Ishikawa (cell line): Measurements from ENCODE around the gene DEAF1.

ENCODE experiments used
- CEBPB ChIP-seq: IDR thresholded peaks from 2 replicates; pipeline ENCODE4 v1.6.1; 2012
- CREB1 ChIP-seq: IDR thresholded peaks from 2 replicates; pipeline ENCODE4 v1.6.1; 2012; ENCODE audit warnings: low read depth
- EGR1 ChIP-seq: IDR thresholded peaks from 2 replicates; pipeline ENCODE4 v1.6.1; 2012
- EP300 ChIP-seq: IDR thresholded peaks from 2 replicates; pipeline ENCODE4 v1.6.1; 2012; ENCODE audit warnings: borderline replicate concordance
- FOXM1 ChIP-seq: IDR thresholded peaks from 2 replicates; pipeline ENCODE4 v1.6.1; 2012; ENCODE audit warnings: low read depth, borderline replicate concordance
- NFIC ChIP-seq: IDR thresholded peaks from 2 replicates; pipeline ENCODE4 v1.6.1; 2012
- RAD21 ChIP-seq: IDR thresholded peaks from 2 replicates; pipeline ENCODE4 v1.6.1; 2012; ENCODE audit warnings: low read depth
- TAF1 ChIP-seq: IDR thresholded peaks from 2 replicates; pipeline ENCODE4 v1.6.1; 2012; ENCODE audit warnings: low read depth, mild to moderate bottlenecking
- TCF12 ChIP-seq: IDR thresholded peaks from 2 replicates; pipeline ENCODE4 v1.6.1; 2012; ENCODE audit warnings: low read depth
- TEAD4 ChIP-seq: IDR thresholded peaks from 2 replicates; pipeline ENCODE4 v1.6.1; 2012
- YY1 ChIP-seq: IDR thresholded peaks from 2 replicates; pipeline ENCODE4 v1.6.1; 2012; ENCODE audit warnings: low read depth
- ZBTB7A ChIP-seq: IDR thresholded peaks from 2 replicates; pipeline ENCODE4 v1.6.1; 2012; ENCODE audit warnings: low read depth
- TF ChIP-seq, protein P1 (sequence below): IDR thresholded peaks from 2 replicates; pipeline ENCODE4 v1.6.1; 2012
- TF ChIP-seq, protein P2 (sequence below): IDR thresholded peaks from 2 replicates; pipeline ENCODE4 v1.6.1; 2012
- TF ChIP-seq, protein P3 (sequence below): IDR thresholded peaks from 2 replicates; pipeline ENCODE4 v1.6.1; 2012; ENCODE audit warnings: low read depth, mild to moderate bottlenecking

Gene DEAF1

DNA sequence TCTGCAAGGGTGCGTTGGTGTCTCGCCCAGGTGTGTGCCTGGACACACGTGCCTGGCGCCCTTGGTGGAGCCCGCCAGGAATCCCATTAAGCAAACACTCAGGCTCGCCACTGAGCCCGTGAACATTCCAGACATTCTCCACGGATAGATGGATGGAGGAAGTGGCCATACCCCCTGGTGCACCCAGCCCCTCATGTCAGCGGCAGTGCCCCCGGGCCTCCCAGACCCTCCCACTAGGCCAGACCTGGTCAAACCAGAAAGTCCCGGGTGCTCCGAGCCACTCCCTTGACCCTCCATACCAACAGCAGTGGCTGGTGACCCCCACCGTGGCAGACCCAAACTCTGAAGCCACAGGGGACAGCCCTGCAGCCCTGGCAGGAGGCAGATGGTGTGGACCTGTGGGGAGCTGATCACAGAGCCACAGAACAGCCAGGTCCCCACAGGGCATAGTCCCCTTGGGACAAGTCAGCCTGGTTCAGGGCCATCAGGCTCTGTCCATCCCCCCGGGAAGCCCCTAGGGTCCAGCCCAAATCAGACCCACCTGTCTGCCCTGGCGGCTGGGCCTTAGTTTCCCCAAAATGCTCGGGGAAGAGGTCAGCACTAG lies 12.9 kb upstream of the DEAF1 start:
- TF ChIP-seq YY1 (0 out of 2 replicates have a peak, but pooled peaks have one; percentile 53), TAF1 (peak; percentile 59), TEAD4 (peak; percentile 100), EGR1 (peak; percentile 69; the same call in 1 of the 2 replicates), CEBPB (peak; percentile 63), CREB1 (no peak), FOXM1 (peak; percentile 82), NFIC (peak; percentile 79), ZBTB7A (peak; percentile 95), TCF12 (peak; percentile 95), RAD21 (peak; percentile 14; the same call in 1 of the 2 replicates), EP300 (peak; percentile 95)
- TF ChIP-seq, protein P1, sequence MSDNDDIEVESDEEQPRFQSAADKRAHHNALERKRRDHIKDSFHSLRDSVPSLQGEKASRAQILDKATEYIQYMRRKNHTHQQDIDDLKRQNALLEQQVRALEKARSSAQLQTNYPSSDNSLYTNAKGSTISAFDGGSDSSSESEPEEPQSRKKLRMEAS, result peak; percentile 96
- TF ChIP-seq, protein P2, sequence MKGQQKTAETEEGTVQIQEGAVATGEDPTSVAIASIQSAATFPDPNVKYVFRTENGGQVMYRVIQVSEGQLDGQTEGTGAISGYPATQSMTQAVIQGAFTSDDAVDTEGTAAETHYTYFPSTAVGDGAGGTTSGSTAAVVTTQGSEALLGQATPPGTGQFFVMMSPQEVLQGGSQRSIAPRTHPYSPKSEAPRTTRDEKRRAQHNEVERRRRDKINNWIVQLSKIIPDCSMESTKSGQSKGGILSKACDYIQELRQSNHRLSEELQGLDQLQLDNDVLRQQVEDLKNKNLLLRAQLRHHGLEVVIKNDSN, result peak; percentile 62; the same call in 1 of the 2 replicates
- TF ChIP-seq, protein P3, sequence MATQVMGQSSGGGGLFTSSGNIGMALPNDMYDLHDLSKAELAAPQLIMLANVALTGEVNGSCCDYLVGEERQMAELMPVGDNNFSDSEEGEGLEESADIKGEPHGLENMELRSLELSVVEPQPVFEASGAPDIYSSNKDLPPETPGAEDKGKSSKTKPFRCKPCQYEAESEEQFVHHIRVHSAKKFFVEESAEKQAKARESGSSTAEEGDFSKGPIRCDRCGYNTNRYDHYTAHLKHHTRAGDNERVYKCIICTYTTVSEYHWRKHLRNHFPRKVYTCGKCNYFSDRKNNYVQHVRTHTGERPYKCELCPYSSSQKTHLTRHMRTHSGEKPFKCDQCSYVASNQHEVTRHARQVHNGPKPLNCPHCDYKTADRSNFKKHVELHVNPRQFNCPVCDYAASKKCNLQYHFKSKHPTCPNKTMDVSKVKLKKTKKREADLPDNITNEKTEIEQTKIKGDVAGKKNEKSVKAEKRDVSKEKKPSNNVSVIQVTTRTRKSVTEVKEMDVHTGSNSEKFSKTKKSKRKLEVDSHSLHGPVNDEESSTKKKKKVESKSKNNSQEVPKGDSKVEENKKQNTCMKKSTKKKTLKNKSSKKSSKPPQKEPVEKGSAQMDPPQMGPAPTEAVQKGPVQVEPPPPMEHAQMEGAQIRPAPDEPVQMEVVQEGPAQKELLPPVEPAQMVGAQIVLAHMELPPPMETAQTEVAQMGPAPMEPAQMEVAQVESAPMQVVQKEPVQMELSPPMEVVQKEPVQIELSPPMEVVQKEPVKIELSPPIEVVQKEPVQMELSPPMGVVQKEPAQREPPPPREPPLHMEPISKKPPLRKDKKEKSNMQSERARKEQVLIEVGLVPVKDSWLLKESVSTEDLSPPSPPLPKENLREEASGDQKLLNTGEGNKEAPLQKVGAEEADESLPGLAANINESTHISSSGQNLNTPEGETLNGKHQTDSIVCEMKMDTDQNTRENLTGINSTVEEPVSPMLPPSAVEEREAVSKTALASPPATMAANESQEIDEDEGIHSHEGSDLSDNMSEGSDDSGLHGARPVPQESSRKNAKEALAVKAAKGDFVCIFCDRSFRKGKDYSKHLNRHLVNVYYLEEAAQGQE, result no peak

DNA sequence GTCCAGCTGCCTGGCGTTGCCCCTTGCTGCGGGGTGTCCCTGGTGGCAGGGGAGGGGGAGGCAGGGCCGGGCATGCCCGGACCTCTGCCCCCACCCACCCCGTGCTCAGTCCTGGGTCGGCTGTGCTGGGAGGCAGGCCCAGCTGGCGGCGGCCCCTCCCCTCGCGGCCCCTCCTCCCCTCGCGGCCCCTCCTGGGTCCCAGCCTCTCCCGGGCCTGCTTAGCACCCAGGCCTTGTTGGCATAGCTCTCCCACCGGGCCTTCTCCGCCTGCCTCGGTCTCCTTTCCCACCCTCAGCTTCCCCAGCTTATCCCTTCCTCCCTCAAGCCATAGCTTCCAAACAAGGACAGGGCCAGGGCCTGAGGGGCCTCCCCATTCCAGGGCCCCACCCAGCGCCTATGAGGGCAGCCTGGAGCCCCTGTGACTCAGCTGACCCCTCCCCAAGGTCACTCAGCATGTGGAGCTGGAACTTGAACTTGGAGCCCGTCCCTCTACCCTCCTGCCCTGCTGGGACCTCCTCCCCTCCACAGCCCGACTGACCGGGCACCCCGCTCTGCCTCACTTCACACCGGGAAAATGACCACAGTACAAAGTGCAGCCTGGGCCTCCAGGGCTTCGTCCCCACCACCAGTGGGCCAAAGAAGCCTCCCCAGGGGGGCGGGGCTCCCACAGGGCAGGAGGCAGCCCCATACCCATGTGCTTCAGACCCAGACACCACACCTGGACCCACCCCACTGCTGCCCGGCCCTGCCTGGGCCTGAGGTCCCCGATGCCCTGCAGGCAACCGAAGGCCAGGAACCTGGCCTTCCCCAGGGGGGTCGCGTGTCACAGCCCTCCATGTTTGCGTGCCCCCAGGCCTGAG lies 12.2 kb upstream of the DEAF1 start:
- TF ChIP-seq TAF1, result peak; percentile 0; the same call in 1 of the 2 replicates
- peak; percentile 78 for TF ChIP-seq TEAD4
- no peak; the same call in 1 of the 2 replicates for TF ChIP-seq FOXM1
- TF ChIP-seq, protein P3, result no peak
- TF ChIP-seq YY1, result no peak
- TF ChIP-seq CEBPB, result no peak
- peak; percentile 23; the same call in 1 of the 2 replicates for TF ChIP-seq ZBTB7A
- TF ChIP-seq EP300, result no peak; the same call in 1 of the 2 replicates
- peak; percentile 43; the same call in 1 of the 2 replicates for TF ChIP-seq NFIC
- no peak for TF ChIP-seq TCF12
- TF ChIP-seq, protein P2, result no peak; the same call in 1 of the 2 replicates

DNA sequence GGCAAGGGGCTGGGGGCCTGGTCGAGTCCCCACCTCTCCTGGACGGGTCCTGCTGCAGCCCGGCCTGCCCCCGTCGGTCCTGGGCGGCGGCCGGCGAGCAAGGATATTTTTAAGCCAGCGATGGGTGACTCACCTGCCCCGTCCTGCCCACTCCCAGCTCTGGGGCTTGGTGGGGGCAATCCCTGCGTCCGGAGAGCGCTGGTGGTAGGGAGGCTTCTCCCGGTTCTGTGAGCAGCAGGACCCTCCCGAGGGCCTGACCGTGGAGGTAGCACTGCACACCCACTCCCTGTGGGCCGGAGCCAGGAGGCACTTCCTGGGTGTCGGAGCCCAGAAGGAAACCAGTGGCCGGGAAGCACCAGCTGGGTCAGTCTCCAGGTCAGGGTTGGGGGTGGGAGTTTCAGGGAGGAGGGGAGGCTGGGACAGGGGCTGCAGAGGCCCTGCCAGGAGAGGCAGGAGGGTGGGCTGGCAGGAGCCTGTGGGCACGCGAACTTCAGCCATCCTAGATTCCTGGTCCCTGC lies 11.5 kb upstream of the DEAF1 start:
- TF ChIP-seq EP300 (no peak), ZBTB7A (0 out of 2 replicates have a peak, but pooled peaks have one; percentile 1)

DNA sequence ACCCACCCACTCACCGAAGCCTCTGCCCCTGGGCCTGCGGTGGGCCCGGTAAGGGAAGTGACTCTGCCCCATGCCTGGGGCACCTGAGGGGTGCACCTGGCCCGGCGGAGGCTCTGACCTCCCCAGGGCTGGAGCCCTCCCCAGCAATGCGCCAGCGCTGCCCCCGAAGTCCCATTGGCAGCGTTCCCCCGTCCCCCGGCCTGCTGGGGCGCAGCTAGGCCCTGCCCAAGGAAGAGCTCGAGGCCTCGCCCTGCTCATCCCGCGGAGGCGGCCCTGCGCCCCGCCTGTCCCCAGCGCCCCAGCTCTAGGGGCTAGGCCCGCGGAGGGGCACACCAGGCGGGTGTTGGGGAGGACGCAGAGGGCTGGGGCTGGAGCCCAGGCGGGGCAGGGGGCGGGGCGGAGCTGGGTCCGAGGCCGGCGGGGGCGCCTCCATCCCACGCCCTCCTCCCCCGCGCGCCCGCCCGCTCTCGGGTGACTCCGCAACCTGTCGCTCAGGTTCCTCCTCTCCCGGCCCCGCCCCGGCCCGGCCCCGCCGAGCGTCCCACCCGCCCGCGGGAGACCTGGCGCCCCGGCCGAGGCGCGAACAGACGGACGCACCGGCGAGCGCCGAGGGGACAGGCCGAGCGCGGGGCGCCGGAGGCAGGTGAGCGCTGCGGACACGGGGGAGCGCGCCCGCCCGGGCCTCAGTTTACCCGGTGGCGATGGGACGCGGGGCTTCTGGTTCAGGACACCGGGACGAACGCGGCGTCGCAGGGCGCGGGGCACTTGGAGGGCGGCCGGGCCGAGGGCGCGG lies 10.8 kb upstream of the DEAF1 start, which contains the start of gene EPS8L2:
Gene EPS8L2 (plus strand): TSS at position 586 of the 793 bp plus-strand sequence. CDS start 3,177 bp downstream, outside the sequence.
- TF ChIP-seq, protein P3, result no peak
- TF ChIP-seq, protein P1, result no peak
- TF ChIP-seq TCF12 (no peak; the same call in 1 of the 2 replicates), EP300 (no peak), TAF1 (no peak; the same call in 1 of the 2 replicates), NFIC (no peak), YY1 (0 out of 2 replicates have a peak, but pooled peaks have one; percentile 29), ZBTB7A (no peak), CREB1 (no peak), RAD21 (no peak), CEBPB (no peak), EGR1 (peak; percentile 90), TEAD4 (no peak; the same call in 1 of the 2 replicates), FOXM1 (no peak)
- TF ChIP-seq, protein P2, result no peak
